Psoas muscle (tissue), 8 donors: ENCODE measurements around the gene DPPA2. TPM values are rescaled to one million over a fixed set of nuclear protein-coding genes. Genes with fewer than 3 reads are reported as not detected.

Experiments used
- ATAC-seq, 4 donors: fragments of 200-7000 bp; cut with Tn5 transposase; one replicate each; pipeline ENCODE4 v1.9.1; 2020; ENCODE audit warnings: moderate library complexity in 3 of 4, mild to moderate bottlenecking in 2 of 4
- DNase-seq, 2 donors: peaks; one replicate each; pipeline ENCODE4 v3.0.0-alpha.2; 2020
- H3K27ac ChIP-seq: fragments of 200-600 bp; one replicate; pipeline ENCODE4 v1.8.0; 2022
- H3K27me3 ChIP-seq, 3 donors: fragments of 200-600 bp in 1 of 3; one replicate each; pipeline versions ENCODE4 v1.6.1 to v1.8.0; 2013 to 2022; ENCODE audit warnings: low read length in 2 of 3, mild to moderate bottlenecking in 2 of 3, moderate library complexity in 1 of 3; ENCODE audit not compliant: insufficient read depth in 3 of 3
- H3K36me3 ChIP-seq, 2 donors: fragments of 200-600 bp in 1 of 2; one replicate each; pipeline versions ENCODE4 v1.6.1 to v1.8.0; 2013 to 2022; ENCODE audit warnings: low read depth in 1 of 2, mild to moderate bottlenecking in 1 of 2, moderate library complexity in 1 of 2; ENCODE audit not compliant: insufficient read depth in 1 of 2
- H3K4me1 ChIP-seq: fragments of 200-600 bp; one replicate; pipeline ENCODE4 v1.8.0; 2022
- H3K4me3 ChIP-seq: fragments of 200-600 bp; one replicate; pipeline ENCODE4 v1.8.0; 2022; ENCODE audit warnings: mild to moderate bottlenecking
- H3K9me3 ChIP-seq: fragments of 200-600 bp; one replicate; pipeline ENCODE4 v1.8.0; 2022
- CTCF ChIP-seq: fragments of 200-600 bp; IDR thresholded peaks from one replicate; pipeline ENCODE4 v1.8.0; 2022; ENCODE audit warnings: antibody characterized with exemption
- WGBS, 3 donors: extraction: QIAGEN DNeasy Blood & Tissue Kit; methylation state at CpG; one replicate each; pipeline versions ENCODE4 v1.1.6 to v1.1.7; 2013; 5-methylcytosine and 5-hydroxymethylcytosine counted together
- intact Hi-C, 2 donors: fragments of 100-400 bp; cut with DNase I; formaldehyde crosslinking; loops; one replicate each; pipeline versions ENCODE4 v1.11.0 to v1.14.2; 2022
- polyA plus RNA-seq, 3 donors: library from polyadenylated mRNA; stranded (reverse); fragments of 200-250 nt; gene quantifications; one replicate each; pipeline ENCODE4 v1.2.3, GENCODE V29; 2013
- total RNA-seq, 4 donors: library from RNA; stranded (reverse); fragmentation: NEBNext Ultra II Directional in 2 of 4; extraction: Animal tissue kit (Norgen Biotek cat#: 25700) in 2 of 4; gene quantifications; one replicate each; pipeline versions ENCODE4 v1.2.1 to v1.2.4, GENCODE V29; 2021 to 2023
- donor health status: healthy with polysubstance abuse.
- donor health status: DM: no; HTN: no; CAD: no; lungs with moderate emphysema.
- donor health status: Bipolar disorder and iron deficiency.
- donor health status: healthy.
- donor health status: DM: yes; HTN: yes; CAD: no.
- donor health status: DM: no; HTN: no; CAD: no.
- donor health status: DM: no; HTN: no; CAD: no.
- donor health status: DM: yes; HTN: yes; CAD: no.

The DPPA2 gene
- total and polyA plus RNA-seq, 7 donors = not detected

- ATAC-seq (no peak), DNase-seq (no peak)
- Histone ChIP-seq H3K27ac (no peak overlapping the region), H3K4me3 (no peak overlapping the region), H3K27me3 (no peaks in the 10 kb centered on the region), H3K9me3 (no peaks in the 10 kb centered on the region), H3K36me3 (no peaks in the 10 kb centered on the region), H3K4me1 (no peaks in the 10 kb centered on the region)
- intact Hi-C loops = no loop called here
- no peak for TF ChIP-seq CTCF
- 77 to 84% (median 84%) methylated on average over 7 of the region's 7 CpGs for WGBS, 3 donors
These were observed 14.1 kb upstream of the DPPA2 start for GRCh38 chr3:109330405-109330804.

- no peak for ATAC-seq
- 74 to 78% (median 78%) methylated on average over 3 of the region's 3 CpGs for WGBS, 3 donors
- intact Hi-C loops = no loop called here
These were observed 11.9 kb upstream of the DPPA2 start for GRCh38 chr3:109328202-109328601.

GRCh38 chr3:109325657-109326056 lies 9.3 kb upstream of the DPPA2 start:
- ATAC-seq (no peak), DNase-seq (no peak)
- Histone ChIP-seq H3K36me3 (no peaks in the 10 kb centered on the region), H3K4me3 (no peak overlapping the region), H3K4me1 (no peaks in the 10 kb centered on the region), H3K27ac (no peak overlapping the region), H3K27me3 (no peaks in the 10 kb centered on the region), H3K9me3 (no peaks in the 10 kb centered on the region)
- no peak for TF ChIP-seq CTCF
- 37 to 47% (median 44%) methylated on average over 3 of the region's 3 CpGs for WGBS, 3 donors
- intact Hi-C loops = no loop called here

More at GRCh38 chr3:109328202-109328601, 11.9 kb upstream of the DPPA2 start:
- no peak for DNase-seq
- no peak for TF ChIP-seq CTCF
- Histone ChIP-seq H3K9me3 (no peaks in the 10 kb centered on the region), H3K4me1 (no peaks in the 10 kb centered on the region), H3K36me3 (no peaks in the 10 kb centered on the region), H3K4me3 (no peak overlapping the region), H3K27ac (no peak overlapping the region), H3K27me3 (no peaks in the 10 kb centered on the region)

GRCh38 chr3:109325109-109325508 lies 8.8 kb upstream of the DPPA2 start:
- Histone ChIP-seq H3K27ac (no peak overlapping the region), H3K36me3 (no peaks in the 10 kb centered on the region), H3K9me3 (no peaks in the 10 kb centered on the region), H3K4me3 (no peak overlapping the region), H3K27me3 (no peaks in the 10 kb centered on the region), H3K4me1 (no peaks in the 10 kb centered on the region)
- intact Hi-C loops = no loop called here
- TF ChIP-seq CTCF = no peak
- WGBS, 3 donors = 71 to 87% (median 77%) methylated on average over 5 of the region's 5 CpGs
- DNase-seq = no peak
- ATAC-seq = no peak

- Histone ChIP-seq H3K4me3 (no peak overlapping the region), H3K4me1 (no peaks in the 10 kb centered on the region), H3K27ac (no peak overlapping the region), H3K36me3 (no peaks in the 10 kb centered on the region), H3K27me3 (no peaks in the 10 kb centered on the region), H3K9me3 (no peaks in the 10 kb centered on the region)
- no peak for TF ChIP-seq CTCF
- DNase-seq (no peak), ATAC-seq (no peak)
- intact Hi-C loops = no loop called here
- WGBS, 3 donors = 20 to 37% (median 25%) methylated on average over 1 of the region's 1 CpG
These were observed 3.3 kb downstream of the DPPA2 start for GRCh38 chr3:109313061-109313460.
